Measurements from ENCODE around the gene THOC6.

Gene THOC6

GRCh38 chr16:3023669-3024478 is at the start of gene THOC6, which contains the start of gene HCFC1R1:
Gene THOC6, plus strand, starts transcription at chr16:3024035. Its CDS starts 292 bp downstream, at chr16:3024327.
Gene HCFC1R1, minus strand, starts transcription at chr16:3023942. Its CDS starts 1 bp downstream, at chr16:3023941.
- DNase-seq (ENCODE audit: low read depth, low spot score) = peak; percentile 97

GRCh38 chr16:2974319-2975056 is 49.3 kb upstream of the THOC6 start:
- no peak for DNase-seq (ENCODE audit: low read depth, low spot score)

GRCh38 chr16:2975161-2975795 is 48.6 kb upstream of the THOC6 start:
- DNase-seq (ENCODE audit: low read depth, low spot score) = no peak

GRCh38 chr16:2976201-2976600 is 47.6 kb upstream of the THOC6 start:
- DNase-seq (ENCODE audit: low read depth, low spot score) = no peak

GRCh38 chr16:2976673-2977072 is 47.2 kb upstream of the THOC6 start:
- no peak for DNase-seq (ENCODE audit: low read depth, low spot score)

- no peak for DNase-seq (ENCODE audit: low read depth, low spot score)
These were observed 46.4 kb upstream of the THOC6 start for GRCh38 chr16:2977440-2977839.

- no peak for DNase-seq (ENCODE audit: low read depth, low spot score)
These were observed 44.1 kb upstream of the THOC6 start for GRCh38 chr16:2979669-2980226.

- peak; percentile 52 for DNase-seq (ENCODE audit: low read depth, low spot score)
These were observed 43.3 kb upstream of the THOC6 start, which contains the start of gene PKMYT1 for GRCh38 chr16:2980227-2981176. Gene PKMYT1, minus strand, starts transcription at chr16:2980446. Its CDS starts 789 bp downstream, at chr16:2979657.

GRCh38 chr16:2981177-2981898 is 42.5 kb upstream of the THOC6 start:
- DNase-seq (ENCODE audit: low read depth, low spot score) = no peak

GRCh38 chr16:2981899-2982250 is 42.0 kb upstream of the THOC6 start:
- no peak for DNase-seq (ENCODE audit: low read depth, low spot score)

- no peak for DNase-seq (ENCODE audit: low read depth, low spot score)
These were observed 41.4 kb upstream of the THOC6 start for GRCh38 chr16:2982402-2982801.

GRCh38 chr16:2983706-2984136 is 40.1 kb upstream of the THOC6 start:
- peak; percentile 43 for DNase-seq (ENCODE audit: low read depth, low spot score)

GRCh38 chr16:2985462-2985861 is 38.4 kb upstream of the THOC6 start:
- no peak for DNase-seq (ENCODE audit: low read depth, low spot score)

GRCh38 chr16:2985893-2986355 is 37.9 kb upstream of the THOC6 start:
- DNase-seq (ENCODE audit: low read depth, low spot score) = no peak

GRCh38 chr16:2986623-2987188 is 37.1 kb upstream of the THOC6 start:
- DNase-seq (ENCODE audit: low read depth, low spot score) = no peak

GRCh38 chr16:2987286-2987685 is 36.5 kb upstream of the THOC6 start:
- no peak for DNase-seq (ENCODE audit: low read depth, low spot score)

- DNase-seq (ENCODE audit: low read depth, low spot score) = no peak
These were observed 36.0 kb upstream of the THOC6 start for GRCh38 chr16:2987833-2988232.

- no peak for DNase-seq (ENCODE audit: low read depth, low spot score)
These were observed 35.2 kb upstream of the THOC6 start for GRCh38 chr16:2988590-2989099.

GRCh38 chr16:2990891-2991290 is 32.9 kb upstream of the THOC6 start:
- no peak for DNase-seq (ENCODE audit: low read depth, low spot score)
